Posterior cingulate gyrus (tissue), 11 donors: Measurements from ENCODE around the gene MAJIN.
"Not testable (repeated sequence)": the region's sequence is repeated elsewhere in the genome, so short reads cannot be mapped to it uniquely, and the experiment has no call there.

Source experiments
- DNase-seq, 10 donors: peaks; one replicate each; pipeline versions ENCODE4 v3.0.0 to v3.0.0-alpha.2; 2020 to 2021; ENCODE audit warnings: mixed read lengths in 3 of 10
- intact Hi-C: fragments of 100-400 bp; cut with DNase I; formaldehyde crosslinking; loops from one replicate; pipeline ENCODE4 v1.15.1; 2023

MAJIN gene

GRCh38 chr11:64996327-64996709 lies 24.4 kb upstream of the MAJIN start:
- intact Hi-C loops = no loop called here
- peak in 1 of 10 donors; percentile 10 for DNase-seq

GRCh38 chr11:64994318-64994717 lies 22.4 kb upstream of the MAJIN start:
- intact Hi-C loops = no loop called here
- DNase-seq = peak in 1 of 10 donors; percentile 9

- peak in 2 of 10 donors; percentile 14 to 59 for DNase-seq
- intact Hi-C loops = no loop called here
Measured at GRCh38 chr11:64990222-64990923, 18.5 kb upstream of the MAJIN start.

- intact Hi-C loops = no loop called here
- peak in 2 of 10 donors; percentile 46 to 71 for DNase-seq
Measured at GRCh38 chr11:64989416-64989815, 17.5 kb upstream of the MAJIN start.

GRCh38 chr11:64987998-64988854 lies 16.3 kb upstream of the MAJIN start:
- intact Hi-C loops = no loop called here
- DNase-seq = peak in 2 of 10 donors; percentile 55 to 58

GRCh38 chr11:64983339-64983738 lies 11.4 kb upstream of the MAJIN start:
- peak in 1 of 10 donors; percentile 42 for DNase-seq
- intact Hi-C loops = not testable (repeated sequence)

GRCh38 chr11:64976651-64977050 lies 4.7 kb upstream of the MAJIN start:
- intact Hi-C loops = no loop called here
- DNase-seq = no peak

GRCh38 chr11:64974124-64974523 lies 2.2 kb upstream of the MAJIN start:
- intact Hi-C loops = no loop called here
- no peak for DNase-seq

GRCh38 chr11:64970731-64971151 lies 1.2 kb downstream of the MAJIN start:
- no peak for DNase-seq
- intact Hi-C loops = no loop called here

- DNase-seq = no peak
- intact Hi-C loops = no loop called here
Measured at GRCh38 chr11:64969209-64969608, 2.7 kb downstream of the MAJIN start.

- no peak for DNase-seq
- intact Hi-C loops = no loop called here
Measured at GRCh38 chr11:64967375-64967774, 4.5 kb downstream of the MAJIN start.

GRCh38 chr11:64963072-64963631 lies 8.8 kb downstream of the MAJIN start:
- intact Hi-C loops = no loop called here
- no peak for DNase-seq

- intact Hi-C loops = no loop called here
- DNase-seq = no peak
Measured at GRCh38 chr11:64960719-64961118, 11.2 kb downstream of the MAJIN start.

GRCh38 chr11:64959498-64959897 lies 12.4 kb downstream of the MAJIN start:
- intact Hi-C loops = no loop called here
- DNase-seq = no peak

- intact Hi-C loops = no loop called here
Measured at GRCh38 chr11:64954201-64954600, 17.7 kb downstream of the MAJIN start.

GRCh38 chr11:64951529-64951928 lies 20.4 kb downstream of the MAJIN start:
- intact Hi-C loops = no loop called here
- no peak for DNase-seq

More at GRCh38 chr11:64954201-64954600, 17.7 kb downstream of the MAJIN start:
- DNase-seq = no peak

GRCh38 chr11:64947208-64947814 lies 24.6 kb downstream of the MAJIN start:
- intact Hi-C loops = no loop called here

GRCh38 chr11:64936539-64936938 lies 35.4 kb downstream of the MAJIN start:
- intact Hi-C loops = no loop called here
- DNase-seq = no peak

More at GRCh38 chr11:64947208-64947814, 24.6 kb downstream of the MAJIN start:
- DNase-seq = no peak

- no peak for DNase-seq
- intact Hi-C loops = no loop called here
Measured at GRCh38 chr11:64935359-64936081, 36.4 kb downstream of the MAJIN start, which contains the start of gene GPHA2. Gene GPHA2 (minus strand): TSS chr11:64935893. CDS start chr11:64935460, 433 bp downstream.
